ENCODE results near the gene PCMT1. TPM values are rescaled to one million over a fixed set of nuclear protein-coding genes. Genes with fewer than 3 reads are reported as not detected.

Gene PCMT1
- total and polyA plus RNA-seq, 2 of the 8 experiments (the other 6 are each of a cell fraction or from before 2014, with no cell fraction given): 84.3 to 91.3 TPM

GRCh38 chr6:149717255-149717587 lies 32.3 kb upstream of the PCMT1 start:
- Histone ChIP-seq H4K91ac (replicated peaks; ENCODE audit: insufficient read length, low read length) (peak overlapping the region; percentile 80), H4K20me1 (replicated peaks in 1 of 2; ENCODE audit: control insufficient read depth in 1 of 2, insufficient read depth in 2 of 2, low read length in 2 of 2) (peaks cover 0 to 4% of the 10 kb centered on the region in 2 experiments), H4K8ac (ENCODE audit: extremely low read depth, insufficient read depth, low read length) (peak overlapping the region; percentile 100), H2BK5ac (ENCODE audit: low read depth, low read length) (peak overlapping the region; percentile 90), H2BK15ac (ENCODE audit: low read length) (no peak overlapping the region), H2BK12ac (ENCODE audit: low read depth, low read length) (no peak overlapping the region), H3K27me3 (replicated peaks in 1 of 4; ENCODE audit: control insufficient read depth in 3 of 4, extremely low read depth in 1 of 4, insufficient read depth in 3 of 4, low read length in 3 of 4) (no peaks in the 10 kb centered on the region), H2BK120ac (replicated peaks; ENCODE audit: low read depth, low read length) (no peak overlapping the region), H3K56ac (replicated peaks; ENCODE audit: insufficient read length, low read depth, low read length) (peak overlapping the region; percentile 97), H3K4me1 (replicated peaks in 1 of 4; ENCODE audit: control insufficient read depth in 3 of 4, insufficient read depth in 4 of 4, low read length in 3 of 4) (peaks cover 0 to 4% (median 2%) of the 10 kb centered on the region in 4 experiments; a peak in 3 of 7 replicates), H3K9me3 (ENCODE audit: insufficient read depth in 2 of 2, low read depth in 1 of 2, low read length in 1 of 2) (no peaks in the 10 kb centered on the region), H4K5ac (ENCODE audit: insufficient read length, low read depth, low read length) (peak overlapping the region; percentile 85), H2BK20ac (ENCODE audit: low read length) (no peak overlapping the region), H3K9ac (replicated peaks in 1 of 4; ENCODE audit: extremely low read depth in 1 of 4, low read depth in 3 of 4, low read length in 3 of 4) (peak overlapping the region; percentile 94 to 98 (median 98)), H3K4me3 (ENCODE audit: extremely low read depth in 1 of 4, insufficient read depth in 2 of 4, low read depth in 3 of 4, low read length in 4 of 4) (peak overlapping the region; percentile 81 to 93 (median 86)), H3K27ac (ENCODE audit: low read depth, low read length) (peak overlapping the region; percentile 93), H3K4ac (replicated peaks; ENCODE audit: insufficient read length, low read depth, low read length) (peak overlapping the region; percentile 72), H3K79me1 (ENCODE audit: low read depth, low read length) (peaks cover 2% of the 10 kb centered on the region; the same call in 1 of the 2 replicates), H3K14ac (ENCODE audit: insufficient read length) (no peak overlapping the region), H3K4me2 (ENCODE audit: insufficient read depth in 1 of 2, low read depth in 2 of 2, low read length in 2 of 2) (peak overlapping the region; percentile 90 to 91), H3K79me2 (ENCODE audit: control insufficient read depth in 1 of 2, insufficient read depth in 2 of 2, low read length in 2 of 2) (peaks cover 7 to 60% of the 10 kb centered on the region in 2 experiments), H3K23me2 (ENCODE audit: low read depth, low read length) (peaks cover 4% of the 10 kb centered on the region; the same call in 1 of the 2 replicates), H3K18ac (ENCODE audit: extremely low read depth, low read length) (0 out of 2 replicates have a peak overlapping the region, but pooled peaks have one; percentile 43), H3K23ac (ENCODE audit: insufficient read length) (no peak overlapping the region), H3K36me3 (ENCODE audit: control insufficient read depth in 2 of 4, insufficient read depth in 4 of 4, low read length in 3 of 4) (no peaks in the 10 kb centered on the region), H2AK5ac (ENCODE audit: low read depth, low read length) (no peak overlapping the region), H2AFZ (ENCODE audit: low read length) (no peak overlapping the region)
- CTCF ChIA-PET (ENCODE audit: partially characterized antibody): interaction anchor here (0.6 to 1.5 kb wide), 5 partner anchors 11 to 171 kb away, joined by 3 to 8 read pairs (median 4); no protein-coding TSS in a partner anchor
- FAIRE-seq: no peak
- POLR2A ChIA-PET (ENCODE audit: partially characterized antibody): interaction anchor here (0.6 to 3.3 kb wide), 22 partner anchors 8 to 546 kb away, joined by 3 to 23 read pairs (median 4); partner anchors contain the start of genes GINM1, KATNA1, LRP11 and NUP43
- no peak for DNase-seq (ENCODE audit: low read depth in 1 of 2, low spot score in 2 of 2)
- TF ChIP-seq CEBPB (IDR thresholded peaks at IDR 0.05; ENCODE audit: low read depth, low read length) (no peak), BACH1 (IDR thresholded peaks at IDR 0.05; ENCODE audit: low read length) (peak; percentile 47; the same call in 1 of the 2 replicates), GABPA (IDR thresholded peaks at IDR 0.05; ENCODE audit: borderline replicate concordance, insufficient read depth, low read length) (no peak), KDM4A (IDR thresholded peaks at IDR 0.05; ENCODE audit: low read depth, low read length, severe bottlenecking) (no peak)
- 3% methylated on average over 9 of the region's 9 CpGs; no CpG with 5 or more reads in 1 of the 2 experiments for WGBS, 2 experiments (ENCODE audit: extremely low coverage in 1 of 2, insufficient coverage in 1 of 2, insufficient read length in 1 of 2, insufficient replicate concordance in 2 of 2, low coverage in 1 of 2, low lambda C conversion rate in 2 of 2, missing lambda C conversion rate in 1 of 2)

Data from H1 (cell line).